ENCODE data around the gene CPSF2. TPM values are rescaled to one million over a fixed set of nuclear protein-coding genes. Genes with fewer than 3 reads are reported as not detected.

The CPSF2 gene
- total and polyA plus RNA-seq, 8 donors: 3.8 to 30.0 (median 20.6) TPM

- FAIRE-seq: no peak
- Histone ChIP-seq H3K36me3 (no peaks in the 10 kb centered on the region), H3K27me3 (no peaks in the 10 kb centered on the region), H3K4me3 (no peak overlapping the region), H3K4me1 (peaks cover 0 to 2% (median 0%) of the 10 kb centered on the region in 3 donors), H3K27ac (no peak overlapping the region), H3K9me3 (no peaks in the 10 kb centered on the region)
- intact Hi-C loops (cut with DNase I): no loop called here
- TF ChIP-seq CTCF (IDR thresholded peaks at IDR 0.05): no peak
- 6 to 9% methylated on average over 1 of the region's 1 CpG for WGBS, 2 donors
- no peak for ATAC-seq
- no peak for DNase-seq
Measured at GRCh38 chr14:92217936-92218335, 96.2 kb downstream of the CPSF2 start.

Other genes starting within 250 kb of the CPSF2 start
- 10 to 100 TPM; 11.5 to 34.3 (median 23.3) TPM for gene FBLN5, start 174.3 kb upstream of the CPSF2 start, total RNA-seq
- gene FBLN5, start 174.3 kb upstream of the CPSF2 start, polyA plus RNA-seq: 10 to 100 TPM; 21.4 to 22.5 TPM
- 10 to 100 TPM; 36.1 to 58.7 (median 47.1) TPM for gene TRIP11, start 81.9 kb upstream of the CPSF2 start, total RNA-seq
- 1 to 10 TPM; 4.2 to 6.9 TPM for gene TRIP11, start 81.9 kb upstream of the CPSF2 start, polyA plus RNA-seq
- 10 to 100 TPM in 4 of 6 donors, 1 to 10 TPM in 2; 8.0 to 20.1 (median 12.3) TPM for gene ATXN3, start 15.4 kb upstream of the CPSF2 start, total RNA-seq
- gene ATXN3, start 15.4 kb upstream of the CPSF2 start, polyA plus RNA-seq: 10 to 100 TPM; 13.3 to 34.0 TPM
- gene NDUFB1, start 263 bp upstream of the CPSF2 start, total RNA-seq: 10 to 100 TPM; 26.1 to 53.6 (median 41.8) TPM
- 100 to 1,000 TPM; 405 to 447 TPM for gene NDUFB1, start 263 bp upstream of the CPSF2 start, polyA plus RNA-seq
- under 1 TPM; 0.04 to 0.14 (median 0.06) TPM for gene SLC24A4, start 201.2 kb downstream of the CPSF2 start, total RNA-seq
- gene SLC24A4, start 201.2 kb downstream of the CPSF2 start, polyA plus RNA-seq: under 1 TPM; 0.07 to 0.08 TPM

Measured in pancreas (tissue), 10 donors.